Esophagus squamous epithelium (tissue), 4 donors: ENCODE results near the gene TBC1D14.

Source experiments
- POLR2A ChIP-seq, 4 donors: fragments of 450-650 bp; IDR thresholded peaks; one replicate each; pipeline ENCODE4 v1.6.1; 2017; ENCODE audit warnings: antibody characterized with exemption in 4 of 4, mild to moderate bottlenecking in 4 of 4, moderate library complexity in 3 of 4
- TF ChIP-seq, protein P1 (sequence below), 6 experiments: fragments of 450-650 bp in 4 of 6; fragments of 200-600 bp in 2 of 6; sonication (generic) in 2 of 6; IDR thresholded peaks; one replicate each; pipeline ENCODE4 v1.5.1; 2016 to 2019; ENCODE audit warnings: antibody characterized with exemption in 6 of 6, mild to moderate bottlenecking in 4 of 6, moderate library complexity in 4 of 6

DNA sequence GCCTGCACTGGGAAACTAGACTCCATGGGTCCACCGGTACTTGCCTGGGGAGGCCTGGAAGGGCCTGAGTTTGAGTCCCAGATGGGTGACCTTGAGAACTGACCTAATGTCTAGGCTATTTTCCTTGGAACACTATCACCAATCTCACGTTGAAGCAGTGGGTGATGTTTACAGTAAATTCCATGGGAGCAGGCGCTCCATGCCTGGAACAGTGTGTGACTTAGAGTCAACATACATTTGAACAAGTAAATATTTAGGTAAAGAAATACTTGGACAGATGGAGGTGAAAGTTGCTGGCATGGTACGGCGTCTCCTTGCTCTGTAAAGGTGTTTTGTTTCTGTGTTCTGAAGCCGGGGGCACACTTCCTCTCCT, 47.5 kb downstream of the TBC1D14 start:
- TF ChIP-seq, protein P1, sequence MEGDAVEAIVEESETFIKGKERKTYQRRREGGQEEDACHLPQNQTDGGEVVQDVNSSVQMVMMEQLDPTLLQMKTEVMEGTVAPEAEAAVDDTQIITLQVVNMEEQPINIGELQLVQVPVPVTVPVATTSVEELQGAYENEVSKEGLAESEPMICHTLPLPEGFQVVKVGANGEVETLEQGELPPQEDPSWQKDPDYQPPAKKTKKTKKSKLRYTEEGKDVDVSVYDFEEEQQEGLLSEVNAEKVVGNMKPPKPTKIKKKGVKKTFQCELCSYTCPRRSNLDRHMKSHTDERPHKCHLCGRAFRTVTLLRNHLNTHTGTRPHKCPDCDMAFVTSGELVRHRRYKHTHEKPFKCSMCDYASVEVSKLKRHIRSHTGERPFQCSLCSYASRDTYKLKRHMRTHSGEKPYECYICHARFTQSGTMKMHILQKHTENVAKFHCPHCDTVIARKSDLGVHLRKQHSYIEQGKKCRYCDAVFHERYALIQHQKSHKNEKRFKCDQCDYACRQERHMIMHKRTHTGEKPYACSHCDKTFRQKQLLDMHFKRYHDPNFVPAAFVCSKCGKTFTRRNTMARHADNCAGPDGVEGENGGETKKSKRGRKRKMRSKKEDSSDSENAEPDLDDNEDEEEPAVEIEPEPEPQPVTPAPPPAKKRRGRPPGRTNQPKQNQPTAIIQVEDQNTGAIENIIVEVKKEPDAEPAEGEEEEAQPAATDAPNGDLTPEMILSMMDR (IDR thresholded peaks at IDR 0.05) = no peak
- TF ChIP-seq POLR2A (IDR thresholded peaks at IDR 0.05) = no peak
